WTC11 (cell line): ENCODE measurements around the gene DOC2A. TPM values are rescaled to one million over a fixed set of nuclear protein-coding genes. Genes with fewer than 3 reads are reported as not detected.

Source experiments
- ATAC-seq: fragments of 200-7000 bp; cut with Tn5 transposase; 2 replicates; pipeline ENCODE4 v1.10.0; 2021; ENCODE audit warnings: mild to moderate bottlenecking, moderate library complexity
- CTCF ChIA-PET: fragments of 300-600 bp; sonication (Branson Sonifier 250); formaldehyde crosslinking; loops from one replicate; lab custom pipeline; 2021; ENCODE audit warnings: antibody characterized with exemption; lab: Charles Lee
- POLR2A ChIA-PET: fragments of 350-600 bp; sonication (Branson Sonifier 250); formaldehyde crosslinking; loops from one replicate; lab custom pipeline; 2021; ENCODE audit warnings: antibody characterized with exemption; lab: Charles Lee
- DNase-seq: peaks from one replicate; pipeline ENCODE4 v3.0.0; 2021; ENCODE audit warnings: low spot score
- H3K27ac Mint-ChIP-seq: 2 replicates; pipeline ENCODE4 v1.8.0; 2021; ENCODE audit warnings: mixed read lengths
- H3K27me3 Mint-ChIP-seq: 2 replicates; pipeline ENCODE4 v1.8.0; 2021; ENCODE audit warnings: low read depth, mild to moderate bottlenecking, moderate library complexity, mixed read lengths
- H3K36me3 Mint-ChIP-seq: 2 replicates; pipeline ENCODE4 v1.8.0; 2021; ENCODE audit warnings: mixed read lengths
- H3K4me1 Mint-ChIP-seq: 2 replicates; pipeline ENCODE4 v1.8.0; 2022; ENCODE audit warnings: mixed read lengths
- H3K4me3 Mint-ChIP-seq: 2 replicates; pipeline ENCODE4 v1.8.0; 2021; ENCODE audit warnings: mild to moderate bottlenecking, moderate library complexity, mixed read lengths
- H3K9me3 Mint-ChIP-seq: 2 replicates; pipeline ENCODE4 v1.8.0; 2021; ENCODE audit warnings: mixed read lengths
- ATF3 ChIP-seq: sonication (generic); formaldehyde crosslinking; conservative IDR thresholded peaks from 2 replicates; pipeline ENCODE4 v1.8.1; 2022; ENCODE audit warnings: mild to moderate bottlenecking, missing genetic modification reagents
- FOXK1 ChIP-seq: sonication (generic); formaldehyde crosslinking; IDR thresholded peaks from 2 replicates; pipeline ENCODE4 v1.8.0; 2022; ENCODE audit warnings: mild to moderate bottlenecking, moderate library complexity, missing genetic modification reagents
- GABPB1 ChIP-seq: sonication (generic); formaldehyde crosslinking; IDR thresholded peaks from 2 replicates; pipeline ENCODE4 v1.8.1; 2023; ENCODE audit warnings: mild to moderate bottlenecking, missing genetic modification reagents
- HMGXB4 ChIP-seq: sonication (generic); formaldehyde crosslinking; IDR thresholded peaks from 2 replicates; pipeline ENCODE4 v1.8.1; 2023; ENCODE audit warnings: mild to moderate bottlenecking, moderate library complexity, missing genetic modification reagents
- JUN ChIP-seq: sonication (generic); formaldehyde crosslinking; IDR thresholded peaks from 2 replicates; pipeline ENCODE4 v1.8.0; 2023; ENCODE audit warnings: mild to moderate bottlenecking, missing genetic modification reagents
- MLX ChIP-seq: sonication (generic); formaldehyde crosslinking; IDR thresholded peaks from 2 replicates; pipeline ENCODE4 v1.8.1; 2023; ENCODE audit warnings: mild to moderate bottlenecking, missing genetic modification reagents, moderate library complexity
- NFATC4 ChIP-seq: fragments of 250-450 bp; sonication (Bioruptor Pico); IDR thresholded peaks from 2 replicates; pipeline ENCODE4 v1.9.0; 2021; ENCODE audit warnings: mild to moderate bottlenecking
- NR1H2 ChIP-seq: sonication (generic); formaldehyde crosslinking; IDR thresholded peaks from 2 replicates; pipeline ENCODE4 v1.9.0; 2021; ENCODE audit warnings: mild to moderate bottlenecking, moderate library complexity, missing genetic modification reagents
- PREB ChIP-seq: sonication (generic); formaldehyde crosslinking; IDR thresholded peaks from 2 replicates; pipeline ENCODE4 v1.8.1; 2022; ENCODE audit warnings: mild to moderate bottlenecking, missing genetic modification reagents, moderate library complexity, borderline replicate concordance
- SOX15 ChIP-seq: fragments of 250-450 bp; sonication (Bioruptor Pico); IDR thresholded peaks from 2 replicates; pipeline ENCODE4 v1.9.0; 2021; ENCODE audit warnings: mild to moderate bottlenecking
- SP1 ChIP-seq: sonication (generic); formaldehyde crosslinking; conservative IDR thresholded peaks from 2 replicates; pipeline ENCODE4 v1.8.1; 2022; ENCODE audit warnings: missing genetic modification reagents
- STAT6 ChIP-seq: sonication (generic); formaldehyde crosslinking; conservative IDR thresholded peaks from 2 replicates; pipeline ENCODE4 v1.8.1; 2023; ENCODE audit warnings: mild to moderate bottlenecking, low read depth, missing genetic modification reagents, moderate library complexity
- TEAD4 ChIP-seq: sonication (generic); formaldehyde crosslinking; IDR thresholded peaks from 2 replicates; pipeline ENCODE4 v1.8.0; 2022; ENCODE audit warnings: mild to moderate bottlenecking, missing genetic modification reagents
- ZBTB43 ChIP-seq: sonication (generic); formaldehyde crosslinking; IDR thresholded peaks from 2 replicates; pipeline ENCODE4 v1.8.1; 2023; ENCODE audit warnings: mild to moderate bottlenecking, missing genetic modification reagents
- ZNF232 ChIP-seq: sonication (generic); formaldehyde crosslinking; IDR thresholded peaks from 2 replicates; pipeline ENCODE4 v1.8.0; 2022; ENCODE audit warnings: mild to moderate bottlenecking, missing genetic modification reagents
- ZNF423 ChIP-seq: fragments of 250-450 bp; sonication (Bioruptor Pico); IDR thresholded peaks from 2 replicates; pipeline ENCODE4 v2.1.2; 2022; ENCODE audit warnings: mild to moderate bottlenecking, moderate library complexity
- ZNF532 ChIP-seq: fragments of 250-450 bp; sonication (Bioruptor Pico); IDR thresholded peaks from 2 replicates; pipeline ENCODE4 v1.9.0; 2021; ENCODE audit warnings: mild to moderate bottlenecking, borderline replicate concordance
- total RNA-seq: library from RNA; stranded (reverse); gene quantifications from 3 replicates; pipeline ENCODE4 v1.2.3, GENCODE V29; 2021

DOC2A gene
- total RNA-seq, 1 experiment from 2014 or later = 10.8 TPM

GRCh38 chr16:29978564-29979270 is 32.1 kb downstream of the DOC2A start:
- no peak for DNase-seq
- CTCF ChIA-PET = interaction anchor here (1.8 to 1.9 kb wide), 2 partner anchors 22 to 53 kb away, joined by 4 to 5 read pairs; partner anchors contain the start of gene TLCD3B
- Mint-ChIP-seq H3K27me3 (no peaks in the 10 kb centered on the region), H3K36me3 (peaks cover 44% of the 10 kb centered on the region), H3K4me1 (peaks cover 27% of the 10 kb centered on the region), H3K4me3 (no peak overlapping the region), H3K27ac (no peak overlapping the region)
- POLR2A ChIA-PET = no interaction called here
- no peak for ATAC-seq
- TF ChIP-seq HMGXB4 (CRISPR knock-in tag) = no peak
- no peak for TF ChIP-seq ZNF232 (CRISPR knock-in tag)
- TF ChIP-seq JUN (CRISPR knock-in tag) = no peak
- no peak for TF ChIP-seq ZBTB43 (CRISPR knock-in tag)
- no peak for TF ChIP-seq ZNF532
- no peak for TF ChIP-seq STAT6 (CRISPR knock-in tag)
- TF ChIP-seq MLX (CRISPR knock-in tag) = no peak
- TF ChIP-seq SP1 (CRISPR knock-in tag) = no peak
- TF ChIP-seq, all 79 proteins: peak for 0
- no peaks in the 10 kb centered on the region for H3K9me3 Mint-ChIP-seq

- CTCF ChIA-PET = interaction anchor here (1.8 to 5.5 kb wide), 2 partner anchors 23 to 53 kb away, joined by 5 to 36 read pairs; partner anchors contain the start of gene TLCD3B
- Mint-ChIP-seq H3K4me1 (peaks cover 27% of the 10 kb centered on the region), H3K9me3 (peaks cover 3% of the 10 kb centered on the region), H3K36me3 (peaks cover 42% of the 10 kb centered on the region), H3K27ac (no peak overlapping the region), H3K4me3 (no peak overlapping the region), H3K27me3 (peaks cover 4% of the 10 kb centered on the region)
- ATAC-seq = no peak
- DNase-seq = no peak
- POLR2A ChIA-PET = no interaction called here
- TF ChIP-seq PREB (CRISPR knock-in tag) = no peak
- TF ChIP-seq NFATC4 (CRISPR knock-in tag) = no peak
- no peak for TF ChIP-seq GABPB1 (CRISPR knock-in tag)
- no peak for TF ChIP-seq FOXK1 (CRISPR knock-in tag)
- no peak for TF ChIP-seq HMGXB4 (CRISPR knock-in tag)
- no peak for TF ChIP-seq JUN (CRISPR knock-in tag)
- TF ChIP-seq ATF3 (CRISPR knock-in tag) = no peak
- no peak for TF ChIP-seq NR1H2 (CRISPR knock-in tag)
- TF ChIP-seq MLX (CRISPR knock-in tag) = no peak
- TF ChIP-seq ZNF423 (CRISPR knock-in tag) = no peak
- TF ChIP-seq TEAD4 (CRISPR knock-in tag) = no peak
- TF ChIP-seq SOX15 (CRISPR knock-in tag) = no peak
Observed at GRCh38 chr16:29978081-29978480, 32.7 kb downstream of the DOC2A start.
